Spinal cord (tissue), 10 donors: Measurements from ENCODE around the gene PPP3R1. TPM values are rescaled to one million over a fixed set of nuclear protein-coding genes. Genes with fewer than 3 reads are reported as not detected.

ENCODE experiments used
- DNase-seq, 6 donors: peaks; one replicate each; pipeline versions ENCODE4 v3.0.0 to v3.0.0-alpha.2; 2013 to 2015; ENCODE audit warnings: low spot score in 6 of 6, low read depth in 4 of 6
- H3K27ac ChIP-seq: one replicate; pipeline ENCODE4 v1.5.1; 2013; ENCODE audit warnings: low read depth, low read length, control low read depth
- H3K27me3 ChIP-seq: one replicate; pipeline ENCODE4 v1.6.1; 2013; ENCODE audit warnings: low read length; ENCODE audit not compliant: control insufficient read depth, insufficient read depth
- H3K36me3 ChIP-seq: one replicate; pipeline ENCODE4 v1.6.1; 2013; ENCODE audit warnings: low read length; ENCODE audit not compliant: control insufficient read depth, insufficient read depth
- H3K4me1 ChIP-seq: one replicate; pipeline ENCODE4 v1.6.1; 2013; ENCODE audit warnings: low read length; ENCODE audit not compliant: control insufficient read depth, insufficient read depth
- H3K4me3 ChIP-seq: one replicate; pipeline ENCODE4 v1.5.1; 2013; ENCODE audit warnings: low read depth, low read length, control low read depth
- H3K9me3 ChIP-seq: one replicate; pipeline ENCODE4 v1.6.1; 2013; ENCODE audit warnings: low read length; ENCODE audit not compliant: control insufficient read depth, insufficient read depth
- WGBS: methylation state at CpG from one replicate; pipeline ENCODE4 v1.1.5; 2013; ENCODE audit warnings: missing lambda C conversion rate; ENCODE audit not compliant: insufficient coverage; 5-methylcytosine and 5-hydroxymethylcytosine counted together
- polyA plus RNA-seq, 2 donors: library from polyadenylated mRNA; unstranded; fragments of 120-200 nt; gene quantifications; one replicate each; pipeline ENCODE4 v1.2.1, GENCODE V29; 2013; ENCODE audit not compliant: insufficient read length in 2 of 2
- total RNA-seq, 2 donors: library from RNA; depleted of rRNA in 1 of 2; stranded (reverse); fragments of 120-200 nt in 1 of 2; fragments of >200 nt in 1 of 2; gene quantifications; one replicate each; pipeline versions ENCODE4 v1.2.3 to v1.2.4, GENCODE V29; 2013 to 2014
- donor health status: healthy.

PPP3R1 gene
- total and polyA plus RNA-seq, 4 donors = 23.8 to 170 (median 147) TPM

DNA sequence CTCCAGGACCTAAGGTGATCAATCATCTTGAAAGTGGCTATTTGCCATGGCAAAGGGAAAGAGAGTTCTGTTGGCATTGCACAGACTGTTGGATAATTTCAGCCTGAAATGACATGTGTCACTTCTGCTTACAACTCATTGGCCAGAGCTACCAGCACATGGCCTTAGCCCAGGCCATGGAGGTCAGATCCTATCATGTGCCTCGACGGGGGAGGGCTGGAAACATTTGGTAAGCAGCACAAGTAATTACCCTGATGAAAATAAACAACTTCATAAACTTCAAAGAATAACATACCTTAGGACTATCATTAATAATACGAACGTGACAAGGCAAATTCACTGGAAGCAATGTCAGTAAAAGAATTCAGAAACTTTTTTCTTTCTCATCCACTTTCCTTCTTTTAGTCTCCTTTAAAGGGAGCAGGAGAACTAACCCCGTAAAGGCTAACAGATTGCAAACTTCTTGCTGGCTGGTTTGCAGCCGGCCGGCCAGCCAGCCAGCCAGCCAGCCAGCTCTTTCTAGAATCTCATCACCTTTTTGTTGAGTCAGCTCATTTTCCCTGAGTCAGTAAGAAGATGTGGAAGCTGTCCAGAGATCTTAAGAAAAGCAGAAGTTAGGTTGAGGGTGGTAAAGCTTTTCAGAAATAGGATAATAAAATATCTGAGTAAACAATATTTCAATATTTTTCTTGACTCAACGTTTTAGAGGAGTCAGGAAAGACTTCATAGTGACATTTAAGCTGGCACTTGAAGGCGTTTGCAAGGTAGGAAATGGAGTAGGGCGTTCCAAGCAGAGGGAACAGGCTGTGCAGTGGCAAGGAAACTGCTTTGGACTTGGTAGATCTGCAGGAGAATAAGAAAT, 35.5 kb upstream of the PPP3R1 start:
- Histone ChIP-seq H3K4me3 (no peak overlapping the region), H3K27me3 (no peaks in the 10 kb centered on the region), H3K36me3 (no peaks in the 10 kb centered on the region), H3K27ac (no peak overlapping the region), H3K4me1 (peaks cover 5% of the 10 kb centered on the region), H3K9me3 (no peaks in the 10 kb centered on the region)
- peak in 3 of 6 donors; percentile 15 to 62 (median 53) for DNase-seq
- 53% methylated on average over 6 of the region's 10 CpGs for WGBS

DNA sequence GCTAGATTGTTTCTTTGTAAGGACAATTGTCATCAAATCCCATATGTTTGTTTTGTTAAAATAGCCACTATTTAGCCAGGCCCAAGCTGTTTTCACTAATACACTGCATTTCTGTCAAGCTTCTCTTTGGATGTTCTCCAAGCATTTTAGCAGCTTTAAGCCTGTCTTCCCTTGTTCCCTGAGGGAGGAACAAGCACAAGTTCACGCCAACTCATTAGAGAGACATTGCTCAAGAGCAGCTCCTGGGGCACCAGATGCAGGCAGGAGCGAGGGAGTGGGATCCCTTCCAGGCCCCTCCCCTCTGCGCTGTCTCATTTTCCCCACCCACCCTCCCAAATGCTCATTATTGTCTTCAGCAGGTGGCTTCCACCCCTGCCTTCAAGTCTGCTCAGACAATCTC, 32.6 kb upstream of the PPP3R1 start:
- Histone ChIP-seq H3K4me1 (peaks cover 5% of the 10 kb centered on the region), H3K36me3 (no peaks in the 10 kb centered on the region), H3K27ac (no peak overlapping the region), H3K27me3 (no peaks in the 10 kb centered on the region), H3K9me3 (no peaks in the 10 kb centered on the region), H3K4me3 (no peak overlapping the region)
- WGBS = 30% methylated on average over 2 of the region's 3 CpGs
- peak in 3 of 6 donors; percentile 20 to 80 (median 73) for DNase-seq

GRCh38 chr2:68283419-68283812, 31.1 kb upstream of the PPP3R1 start:
- no peaks in the 10 kb centered on the region for H3K36me3 ChIP-seq
- H3K27me3 ChIP-seq = no peaks in the 10 kb centered on the region
- DNase-seq = no peak
- WGBS = 86% methylated on average over 1 of the region's 1 CpG
- peaks cover 5% of the 10 kb centered on the region for H3K4me1 ChIP-seq
- H3K4me3 ChIP-seq = no peak overlapping the region
- H3K9me3 ChIP-seq = no peaks in the 10 kb centered on the region
- no peak overlapping the region for H3K27ac ChIP-seq

GRCh38 chr2:68282811-68283418, 30.6 kb upstream of the PPP3R1 start:
- H3K4me3 ChIP-seq = no peak overlapping the region
- WGBS = 100% methylated on average over 1 of the region's 5 CpGs
- H3K9me3 ChIP-seq = no peaks in the 10 kb centered on the region
- H3K27me3 ChIP-seq = no peaks in the 10 kb centered on the region
- no peaks in the 10 kb centered on the region for H3K36me3 ChIP-seq
- DNase-seq = peak in 3 of 6 donors; percentile 17 to 78 (median 47)
- H3K27ac ChIP-seq = no peak overlapping the region
- H3K4me1 ChIP-seq = peaks cover 5% of the 10 kb centered on the region

- H3K4me3 ChIP-seq = no peak overlapping the region
- peaks cover 5% of the 10 kb centered on the region for H3K4me1 ChIP-seq
- no peaks in the 10 kb centered on the region for H3K27me3 ChIP-seq
- no peak for DNase-seq
- H3K9me3 ChIP-seq = no peaks in the 10 kb centered on the region
- no peaks in the 10 kb centered on the region for H3K36me3 ChIP-seq
- WGBS = 100% methylated on average over 1 of the region's 1 CpG
- no peak overlapping the region for H3K27ac ChIP-seq
Measured at GRCh38 chr2:68280796-68281195, 28.5 kb upstream of the PPP3R1 start.

DNA sequence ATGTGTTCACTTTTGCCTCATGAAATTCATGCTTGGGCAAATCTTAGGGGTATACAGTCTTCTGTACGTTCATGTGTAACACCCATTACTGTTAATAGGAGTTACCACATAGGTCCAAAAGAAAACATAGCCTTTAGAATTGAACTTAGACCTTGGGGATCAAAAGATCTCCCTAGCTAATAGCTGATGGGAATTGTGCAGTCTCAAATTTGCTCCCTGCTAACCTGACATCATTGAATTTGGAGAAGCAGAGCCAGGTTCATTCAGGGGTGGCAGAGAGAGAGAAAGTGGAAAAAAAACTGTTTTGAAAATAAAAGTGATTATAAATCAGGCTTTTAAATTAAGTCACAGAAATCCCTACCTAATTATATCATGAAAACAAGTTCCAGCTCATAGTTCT, 28.0 kb upstream of the PPP3R1 start:
- no peak for DNase-seq
- Histone ChIP-seq H3K36me3 (no peaks in the 10 kb centered on the region), H3K27me3 (no peaks in the 10 kb centered on the region), H3K4me1 (peaks cover 5% of the 10 kb centered on the region), H3K4me3 (no peak overlapping the region), H3K9me3 (no peaks in the 10 kb centered on the region), H3K27ac (no peak overlapping the region)
- no CpG with 5 or more reads among the region's 1 CpG for WGBS

DNA sequence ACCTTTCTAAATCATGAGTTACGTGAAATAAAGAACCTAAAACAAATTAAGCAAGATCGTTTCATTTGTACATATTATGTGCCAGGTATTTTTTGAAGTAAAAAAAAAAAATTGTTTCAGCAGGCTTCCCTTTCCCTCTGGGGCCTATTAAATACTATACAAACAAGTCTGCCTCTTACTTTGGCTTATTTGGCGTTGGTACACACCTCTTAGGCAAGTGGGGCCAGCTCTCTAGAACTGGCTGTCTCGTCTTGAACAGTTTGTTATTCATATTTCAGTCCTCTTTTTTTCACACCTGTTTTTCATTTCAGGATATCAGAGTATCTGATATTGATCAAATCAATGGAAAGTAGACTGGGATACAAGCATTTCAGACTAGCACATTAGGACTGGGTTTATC, 27.4 kb upstream of the PPP3R1 start:
- Histone ChIP-seq H3K27ac (no peak overlapping the region), H3K9me3 (no peaks in the 10 kb centered on the region), H3K4me1 (peaks cover 5% of the 10 kb centered on the region), H3K4me3 (no peak overlapping the region), H3K27me3 (no peaks in the 10 kb centered on the region), H3K36me3 (no peaks in the 10 kb centered on the region)
- 75% methylated on average over 1 of the region's 4 CpGs for WGBS
- no peak for DNase-seq

GRCh38 chr2:68278169-68278568, 25.8 kb upstream of the PPP3R1 start:
- H3K4me3 ChIP-seq = no peak overlapping the region
- no peak for DNase-seq
- no peak overlapping the region for H3K27ac ChIP-seq
- no peaks in the 10 kb centered on the region for H3K4me1 ChIP-seq
- no CpG with 5 or more reads among the region's 1 CpG for WGBS
- no peaks in the 10 kb centered on the region for H3K27me3 ChIP-seq
- H3K9me3 ChIP-seq = no peaks in the 10 kb centered on the region
- H3K36me3 ChIP-seq = no peaks in the 10 kb centered on the region

DNA sequence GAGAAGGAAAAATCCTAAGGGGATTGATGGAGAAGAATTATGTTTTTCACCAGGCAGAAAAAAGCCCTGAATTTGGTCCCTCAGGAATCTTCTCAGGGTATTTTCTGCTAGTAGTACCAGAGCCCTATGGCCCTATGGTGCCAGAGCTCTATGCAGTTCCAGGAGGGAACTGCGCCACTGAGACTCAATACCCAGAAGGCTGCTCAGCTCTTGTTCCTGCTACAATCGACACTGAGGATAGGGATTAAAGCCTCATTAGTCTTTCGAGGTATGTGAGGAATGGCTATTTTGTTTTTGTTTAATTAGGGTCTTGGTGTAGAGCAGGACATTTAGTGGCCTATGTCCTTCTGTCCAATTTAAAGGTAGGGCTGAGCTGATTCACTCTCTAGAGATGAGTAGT, 21.7 kb upstream of the PPP3R1 start:
- Histone ChIP-seq H3K27ac (no peak overlapping the region), H3K36me3 (no peaks in the 10 kb centered on the region), H3K4me1 (no peaks in the 10 kb centered on the region), H3K4me3 (no peak overlapping the region), H3K9me3 (no peaks in the 10 kb centered on the region), H3K27me3 (no peaks in the 10 kb centered on the region)
- no peak for DNase-seq
- WGBS = 92% methylated on average over 1 of the region's 3 CpGs
